Measurements from ENCODE around the gene AZIN2.
"Not testable (repeated sequence)": the region's sequence is repeated elsewhere in the genome, so short reads cannot be mapped to it uniquely, and the experiment has no call there.

The AZIN2 gene

GRCh38 chr1:33080885-33081553 is at the start of gene AZIN2:
Gene AZIN2, plus strand, starts transcription at chr1:33081153. Its CDS starts 1,097 bp downstream, at chr1:33082250.
- peak; percentile 90 to 95 for DNase-seq (ENCODE audit: extremely low read depth in 1 of 2, low read depth in 1 of 2)

DNA sequence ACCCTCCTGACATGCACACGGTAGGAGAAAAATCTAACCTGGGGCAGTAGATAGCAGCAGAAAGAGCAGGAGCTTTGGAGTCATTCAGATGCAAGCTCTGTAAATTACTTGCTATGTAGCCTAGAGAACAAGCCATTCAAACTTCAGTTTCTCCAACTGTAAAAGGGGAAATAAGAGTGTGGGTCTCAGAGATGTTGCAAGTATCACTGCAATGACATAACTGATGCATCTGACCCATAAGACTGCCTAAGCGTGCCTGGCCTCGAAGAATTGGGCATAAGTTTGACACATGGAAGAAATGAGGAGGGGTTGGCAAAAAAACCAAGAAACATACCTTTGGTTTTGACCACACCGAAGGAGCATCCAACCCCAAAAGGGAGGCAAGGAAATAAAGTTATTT is 49.4 kb upstream of the AZIN2 start:
- no peak for DNase-seq (ENCODE audit: extremely low read depth in 1 of 2, low read depth in 1 of 2)

- no peak for DNase-seq (ENCODE audit: extremely low read depth in 1 of 2, low read depth in 1 of 2)
These were observed 48.7 kb upstream of the AZIN2 start for GRCh38 chr1:33032126-33032869.

- no peak for DNase-seq (ENCODE audit: extremely low read depth in 1 of 2, low read depth in 1 of 2)
These were observed 44.9 kb upstream of the AZIN2 start for GRCh38 chr1:33036051-33036525.

- peak; percentile 88 to 93 for DNase-seq (ENCODE audit: extremely low read depth in 1 of 2, low read depth in 1 of 2)
These were observed 44.1 kb upstream of the AZIN2 start, which contains the start of gene AK2 for GRCh38 chr1:33036526-33037503. Gene AK2, minus strand, starts transcription at chr1:33036883. Its CDS starts 55 bp downstream, at chr1:33036828.

DNA sequence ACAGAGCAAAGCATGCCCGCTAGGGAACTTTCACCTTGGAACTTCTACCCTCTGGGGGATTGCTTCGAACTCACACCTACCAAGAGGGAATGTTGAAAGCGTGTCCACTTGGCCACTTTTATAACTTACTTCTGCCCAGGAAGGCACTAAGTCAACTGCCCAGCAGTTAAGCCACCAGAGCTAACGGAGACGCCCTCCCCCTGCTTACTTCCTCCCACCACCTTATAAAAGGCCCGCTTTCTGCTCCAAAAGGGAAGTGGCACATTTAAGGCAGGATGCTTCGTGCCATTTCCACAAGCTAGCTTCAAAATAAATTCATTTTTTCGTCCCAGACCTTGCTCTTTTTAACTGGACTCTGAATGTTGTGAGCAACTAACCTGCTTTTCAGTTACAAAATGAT is 41.1 kb upstream of the AZIN2 start:
- no peak for DNase-seq (ENCODE audit: extremely low read depth in 1 of 2, low read depth in 1 of 2)

GRCh38 chr1:33041026-33041425 is 39.9 kb upstream of the AZIN2 start:
- DNase-seq (ENCODE audit: extremely low read depth in 1 of 2, low read depth in 1 of 2) = no peak

DNA sequence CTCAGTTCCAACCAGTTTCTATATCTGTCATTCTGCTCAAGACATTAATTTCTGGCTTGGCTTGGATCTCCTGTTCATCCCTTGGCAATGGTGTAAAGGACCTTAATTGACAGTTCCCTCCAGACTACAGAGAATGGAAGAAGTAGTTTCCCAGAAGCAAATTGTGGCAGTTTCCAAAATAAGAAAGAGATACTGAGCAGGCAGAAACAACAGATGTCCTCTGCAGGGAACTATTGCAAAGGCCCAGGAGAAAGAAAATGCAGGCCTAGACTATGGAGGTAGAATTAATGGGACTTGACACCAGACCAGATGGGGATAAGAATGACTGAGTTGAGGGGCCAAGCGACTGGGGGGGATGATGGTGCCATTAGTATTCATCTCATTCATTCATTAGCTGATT is 38.1 kb upstream of the AZIN2 start:
- DNase-seq (ENCODE audit: extremely low read depth in 1 of 2, low read depth in 1 of 2) = no peak

DNA sequence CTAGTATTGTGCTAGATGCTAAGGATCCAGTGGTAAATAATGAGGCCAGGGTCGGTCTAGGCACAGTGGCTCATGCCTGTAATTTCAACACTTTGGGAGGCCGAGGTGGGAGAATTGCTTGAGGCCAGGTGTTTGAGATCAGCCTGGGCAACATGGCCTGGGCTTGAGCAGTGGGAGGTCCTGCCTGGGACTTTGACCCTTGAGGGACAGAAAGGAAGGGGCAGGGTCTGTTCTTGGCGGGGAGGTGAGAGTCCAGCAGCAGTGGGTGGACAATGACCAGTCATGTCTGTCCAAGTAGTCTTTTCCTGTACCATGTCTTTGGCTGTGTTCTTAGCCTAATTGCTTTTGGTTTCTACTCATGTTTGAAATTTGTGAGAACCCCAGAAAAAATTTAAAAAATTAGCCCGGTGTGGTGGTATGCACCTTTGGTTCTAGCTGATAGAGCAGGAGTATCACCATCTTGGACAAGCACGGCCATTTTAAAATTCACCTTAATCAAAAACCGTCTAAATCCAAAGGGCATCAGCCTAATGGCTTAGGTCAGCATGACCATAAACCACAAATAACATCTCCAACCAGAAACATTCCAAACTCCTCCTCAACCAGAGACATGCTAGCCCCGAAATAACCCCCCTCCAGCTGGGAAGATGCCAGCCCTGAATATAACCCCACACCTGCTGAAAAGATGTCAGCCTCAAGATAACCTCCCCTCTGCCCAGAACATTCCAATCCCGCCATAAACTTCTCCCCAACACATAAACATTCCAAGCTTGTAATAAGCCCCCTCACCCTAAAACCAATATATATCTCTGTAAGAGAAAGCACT is 37.5 kb upstream of the AZIN2 start:
- DNase-seq (ENCODE audit: extremely low read depth in 1 of 2, low read depth in 1 of 2) = no peak

GRCh38 chr1:33045246-33045645 is 35.7 kb upstream of the AZIN2 start:
- DNase-seq (ENCODE audit: extremely low read depth in 1 of 2, low read depth in 1 of 2) = no peak

DNA sequence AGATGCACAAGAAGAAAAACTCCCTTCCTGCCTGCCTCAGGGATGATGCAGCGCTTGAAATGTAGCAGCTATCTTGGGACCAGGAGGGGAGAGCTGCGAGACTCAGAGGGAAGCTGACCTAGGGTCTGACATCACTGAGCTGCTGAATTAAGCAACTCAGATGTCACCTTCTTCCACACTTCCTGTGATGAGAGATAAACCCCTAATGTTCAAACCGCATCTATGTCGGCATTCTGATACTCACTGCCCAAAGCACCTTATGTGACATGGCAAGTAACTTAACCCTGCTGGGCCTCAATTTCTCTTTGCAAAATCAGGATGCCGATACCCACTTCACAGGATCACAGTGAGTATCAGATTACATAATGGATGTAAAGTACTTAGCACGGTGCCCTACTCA is 35.1 kb upstream of the AZIN2 start:
- DNase-seq (ENCODE audit: extremely low read depth in 1 of 2, low read depth in 1 of 2) = no peak

DNA sequence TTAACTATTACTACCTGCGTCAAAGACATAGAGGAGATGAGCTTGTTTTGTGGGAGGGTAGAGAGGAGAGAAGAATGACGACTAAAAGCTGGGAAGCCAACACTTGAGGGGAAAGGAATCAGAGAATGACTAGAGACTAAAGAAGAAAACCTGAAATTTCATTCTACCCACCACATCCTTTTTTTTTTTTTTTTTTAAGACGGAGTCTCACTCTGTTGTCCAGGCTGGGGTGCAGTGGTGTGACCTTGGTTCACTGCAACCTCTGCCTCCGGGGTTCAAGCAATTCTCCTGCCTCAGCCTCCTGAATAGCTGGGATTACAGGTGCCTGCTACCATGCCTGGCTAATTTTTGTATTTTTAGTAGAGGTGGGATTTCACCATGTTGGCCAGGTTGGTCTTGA is 34.7 kb upstream of the AZIN2 start:
- DNase-seq (ENCODE audit: extremely low read depth in 1 of 2, low read depth in 1 of 2) = not testable (repeated sequence)

DNA sequence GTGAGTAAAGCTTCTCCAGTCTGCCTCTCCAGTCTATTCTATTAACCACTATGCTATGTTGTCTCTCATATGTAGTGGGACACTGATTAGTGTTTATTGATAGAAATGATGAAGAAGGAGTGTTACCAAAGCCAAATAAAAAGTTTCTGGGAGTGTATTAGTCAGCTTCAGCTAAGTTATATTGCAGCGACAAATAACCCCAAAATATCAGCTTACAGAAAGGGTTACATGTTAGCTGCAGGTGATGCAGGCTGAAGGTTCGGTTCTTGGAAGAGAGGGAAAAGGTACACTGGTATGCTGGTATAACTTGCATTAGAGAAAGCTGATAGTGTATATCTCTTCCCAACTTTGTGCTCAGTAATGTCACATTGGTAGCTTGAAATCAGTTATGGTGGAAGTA is 33.7 kb upstream of the AZIN2 start:
- DNase-seq (ENCODE audit: extremely low read depth in 1 of 2, low read depth in 1 of 2) = no peak

- no peak for DNase-seq (ENCODE audit: extremely low read depth in 1 of 2, low read depth in 1 of 2)
These were observed 33.1 kb upstream of the AZIN2 start for GRCh38 chr1:33047839-33048305.

GRCh38 chr1:33048426-33048825 is 32.5 kb upstream of the AZIN2 start:
- DNase-seq (ENCODE audit: extremely low read depth in 1 of 2, low read depth in 1 of 2) = no peak

GRCh38 chr1:33049371-33049770 is 31.6 kb upstream of the AZIN2 start:
- DNase-seq (ENCODE audit: extremely low read depth in 1 of 2, low read depth in 1 of 2) = no peak

DNA sequence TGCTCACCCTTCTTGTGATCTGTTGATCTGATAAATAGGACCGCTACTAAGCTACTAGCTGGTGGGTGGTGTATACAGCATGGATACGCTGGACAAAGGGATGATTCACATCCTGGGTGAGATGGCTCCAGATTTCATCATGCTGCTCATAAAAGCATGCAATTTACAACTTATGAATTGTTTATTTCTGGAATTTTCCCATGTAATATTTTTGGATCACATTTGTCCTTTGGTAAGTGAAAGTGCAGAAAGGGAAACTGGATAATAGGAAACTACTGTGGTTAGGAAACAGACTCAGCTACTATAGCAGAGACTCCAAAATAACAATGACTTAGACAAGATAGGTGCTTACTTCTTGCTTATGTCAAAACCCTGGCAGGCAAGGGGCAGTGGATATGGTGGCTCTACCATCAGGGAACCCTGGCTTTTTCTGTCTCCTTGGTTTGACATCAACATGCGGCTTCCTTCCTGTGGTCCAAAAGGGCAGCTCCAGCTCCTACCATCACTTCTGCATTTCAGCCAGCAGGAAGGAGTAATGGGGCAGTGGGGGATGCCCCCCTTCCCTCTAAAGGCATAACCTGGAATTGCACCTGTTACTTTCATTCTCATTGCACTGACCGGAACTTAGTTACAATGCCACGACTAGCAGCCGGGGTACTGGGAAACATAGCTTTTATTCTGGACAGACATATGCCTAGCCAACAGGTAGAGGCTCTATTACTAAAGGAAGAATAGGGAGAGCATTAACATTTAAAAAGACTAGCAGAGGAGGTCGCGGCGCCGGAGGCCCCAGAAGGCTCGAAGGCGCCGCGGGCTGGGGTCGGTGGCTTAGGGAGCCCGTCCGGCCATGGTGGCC is 30.5 kb upstream of the AZIN2 start:
- no peak for DNase-seq (ENCODE audit: extremely low read depth in 1 of 2, low read depth in 1 of 2)

DNA sequence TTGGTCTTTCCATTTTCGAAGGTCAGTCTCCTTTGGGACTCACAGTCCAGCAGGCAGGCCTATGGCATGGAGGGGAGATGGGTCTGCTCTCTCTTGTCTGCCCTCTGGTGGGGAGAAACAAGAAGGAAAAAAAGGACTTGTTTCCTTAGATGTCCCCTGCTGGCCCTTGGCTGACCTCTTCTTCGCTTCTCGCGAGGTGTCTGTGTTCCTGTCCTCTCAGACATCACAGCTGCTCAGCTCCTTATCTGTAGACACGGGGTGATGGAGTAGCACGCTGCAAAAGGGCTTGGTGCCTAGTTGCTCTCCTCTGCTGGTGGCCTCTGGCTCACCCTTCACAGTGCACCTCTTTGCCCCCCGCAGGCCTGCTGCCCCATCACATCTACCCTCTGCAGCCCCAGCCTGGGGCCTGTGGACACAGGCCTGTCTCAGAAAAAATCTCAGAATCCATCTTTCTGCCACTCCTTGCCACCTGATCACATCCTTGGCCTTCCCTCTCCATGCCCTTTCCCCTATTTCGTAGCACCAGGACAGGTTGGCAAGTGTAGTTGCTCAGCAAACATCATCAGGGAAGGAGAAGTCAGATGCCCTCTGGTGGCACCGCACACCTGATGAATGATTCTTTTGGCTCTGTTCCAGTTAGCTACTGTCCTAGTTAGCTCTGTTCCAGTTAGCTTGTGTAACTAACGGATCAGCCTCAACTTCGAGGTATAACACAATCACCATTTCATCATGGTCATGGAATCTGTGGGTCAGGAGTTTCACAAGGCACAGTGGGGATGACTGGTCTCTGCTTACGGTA is 25.5 kb upstream of the AZIN2 start:
- no peak for DNase-seq (ENCODE audit: extremely low read depth in 1 of 2, low read depth in 1 of 2)
